ENCODE results near the gene PCED1B. TPM values are rescaled to one million over a fixed set of nuclear protein-coding genes. Genes with fewer than 3 reads are reported as not detected.
"Not testable (repeated sequence)": the region's sequence is repeated elsewhere in the genome, so short reads cannot be mapped to it uniquely, and the experiment has no call there.

PCED1B gene
- total RNA-seq, 6 donors from 2014 or later: 4.6 to 53.4 (median 11.7) TPM

- Histone ChIP-seq H3K27ac (no peak overlapping the region), H3K36me3 (no peaks in the 10 kb centered on the region), H3K9me3 (no peaks in the 10 kb centered on the region), H3K27me3 (no peaks in the 10 kb centered on the region), H3K4me1 (no peaks in the 10 kb centered on the region), H3K4me3 (no peak overlapping the region)
- WGBS, 2 donors: 87 to 92% methylated on average over 2 of the region's 2 CpGs
- TF ChIP-seq CTCF (IDR thresholded peaks at IDR 0.05) (no peak), EP300 (IDR thresholded peaks at IDR 0.05) (no peak), POLR2AphosphoS5 (IDR thresholded peaks at IDR 0.05) (no peak), POLR2A (IDR thresholded peaks at IDR 0.05) (no peak)
- DNase-seq (no peak), ATAC-seq (ENCODE audit: low FRiP score in 2 of 2) (no peak)
Observed at GRCh38 chr12:47039079-47039478, 40.3 kb upstream of the PCED1B start.

GRCh38 chr12:47039756-47040155 is 39.7 kb upstream of the PCED1B start:
- no peak for TF ChIP-seq EP300 (IDR thresholded peaks at IDR 0.05)
- TF ChIP-seq POLR2A (IDR thresholded peaks at IDR 0.05): no peak
- TF ChIP-seq CTCF (IDR thresholded peaks at IDR 0.05): no peak
- no peak for TF ChIP-seq POLR2AphosphoS5 (IDR thresholded peaks at IDR 0.05)
- DNase-seq (no peak), ATAC-seq (ENCODE audit: low FRiP score in 2 of 2) (no peak)
- WGBS, 2 donors: 86 to 93% methylated on average over 1 of the region's 1 CpG
- no peaks in the 10 kb centered on the region for H3K27me3 ChIP-seq
- no peaks in the 10 kb centered on the region for H3K9me3 ChIP-seq
- no peaks in the 10 kb centered on the region for H3K4me1 ChIP-seq
- H3K4me3 ChIP-seq: no peak overlapping the region
- H3K36me3 ChIP-seq: no peaks in the 10 kb centered on the region
- H3K27ac ChIP-seq: no peak overlapping the region

- TF ChIP-seq POLR2AphosphoS5 (IDR thresholded peaks at IDR 0.05): no peak
- no peak for TF ChIP-seq EP300 (IDR thresholded peaks at IDR 0.05)
- no peak for TF ChIP-seq CTCF (IDR thresholded peaks at IDR 0.05)
- no peak for TF ChIP-seq POLR2A (IDR thresholded peaks at IDR 0.05)
- ATAC-seq (ENCODE audit: low FRiP score in 2 of 2): no peak
- no peak overlapping the region for H3K27ac ChIP-seq
- H3K4me1 ChIP-seq: no peaks in the 10 kb centered on the region
- H3K27me3 ChIP-seq: no peaks in the 10 kb centered on the region
- no peaks in the 10 kb centered on the region for H3K36me3 ChIP-seq
- H3K9me3 ChIP-seq: no peaks in the 10 kb centered on the region
- no peak for DNase-seq
- H3K4me3 ChIP-seq: no peak overlapping the region
- WGBS, 2 donors: 91 to 95% methylated on average over 4 of the region's 4 CpGs
Observed at GRCh38 chr12:47041327-47041726, 38.1 kb upstream of the PCED1B start.

GRCh38 chr12:47048541-47048940 is 30.9 kb upstream of the PCED1B start:
- H3K27ac ChIP-seq: no peak overlapping the region
- H3K4me3 ChIP-seq: no peak overlapping the region
- no peaks in the 10 kb centered on the region for H3K27me3 ChIP-seq
- no peaks in the 10 kb centered on the region for H3K36me3 ChIP-seq
- peaks cover 0 to 21% (median 8%) of the 10 kb centered on the region in 4 donors for H3K9me3 ChIP-seq
- no peak for DNase-seq
- no peak for TF ChIP-seq POLR2AphosphoS5 (IDR thresholded peaks at IDR 0.05)
- TF ChIP-seq EP300 (IDR thresholded peaks at IDR 0.05): no peak
- no peak for TF ChIP-seq CTCF (IDR thresholded peaks at IDR 0.05)
- no peak for TF ChIP-seq POLR2A (IDR thresholded peaks at IDR 0.05)
- H3K4me1 ChIP-seq: no peaks in the 10 kb centered on the region
- ATAC-seq (ENCODE audit: low FRiP score in 2 of 2): no peak

GRCh38 chr12:47051291-47051690 is 28.1 kb upstream of the PCED1B start:
- not testable (repeated sequence) for H3K36me3 ChIP-seq; ATAC-seq (ENCODE audit: low FRiP score in 2 of 2); H3K27me3 ChIP-seq; H3K27ac ChIP-seq; H3K4me3 ChIP-seq; DNase-seq; H3K4me1 ChIP-seq
- H3K9me3 ChIP-seq: peaks cover 0 to 21% (median 8%) of the 10 kb centered on the region in 4 donors
- 87 to 95% methylated on average over 3 of the region's 3 CpGs for WGBS, 2 donors

All from upper lobe of left lung (tissue), 6 donors.